K562 (cell line): Measurements from ENCODE around the gene ANKS1B.

ENCODE experiments used
- CREB1 ChIP-seq, 2 experiments: sonication (generic) in 1 of 2; formaldehyde crosslinking in 1 of 2; IDR thresholded peaks; 2 replicates each; pipeline versions ENCODE4 v1.6.1 to v1.8.0; 2012 to 2022; ENCODE audit warnings: inconsistent platforms in 1 of 2, mild to moderate bottlenecking in 1 of 2, missing genetic modification reagents in 1 of 2, moderate library complexity in 1 of 2
- EZH2 ChIP-seq: IDR thresholded peaks from 2 replicates; pipeline ENCODE4 v1.6.1; 2012; ENCODE audit warnings: low read depth, mild to moderate bottlenecking, inconsistent platforms, low read length, borderline replicate concordance
- ILF3 ChIP-seq: fragments of 450-650 bp; IDR thresholded peaks from 2 replicates; pipeline ENCODE4 v1.6.1; 2018; ENCODE audit warnings: antibody characterized with exemption, mild to moderate bottlenecking, moderate library complexity, borderline replicate concordance
- KDM1A ChIP-seq, 2 experiments: fragments of 450-650 bp; IDR thresholded peaks; 2 replicates each; pipeline ENCODE4 v1.6.1; 2016; ENCODE audit warnings: mild to moderate bottlenecking in 2 of 2
- ZNF785 ChIP-seq: fragments of 250-450 bp; sonication (Bioruptor Pico); IDR thresholded peaks from 2 replicates; pipeline ENCODE4 v1.4.0; 2020; ENCODE audit warnings: mild to moderate bottlenecking
- TF ChIP-seq, protein P1 (sequence below), 3 experiments: IDR thresholded peaks in 2 of 3; conservative IDR thresholded peaks in 1 of 3; 2 replicates each; pipeline ENCODE4 v1.5.1; 2011 to 2012; ENCODE audit warnings: low read length in 3 of 3, mild to moderate bottlenecking in 3 of 3, control low read depth in 2 of 3, improper control_type of control experiment in 1 of 3, inconsistent platforms in 1 of 3, low read depth in 1 of 3, mixed read lengths in 1 of 3, moderate library complexity in 1 of 3; ENCODE audit not compliant: insufficient read depth in 2 of 3

DNA sequence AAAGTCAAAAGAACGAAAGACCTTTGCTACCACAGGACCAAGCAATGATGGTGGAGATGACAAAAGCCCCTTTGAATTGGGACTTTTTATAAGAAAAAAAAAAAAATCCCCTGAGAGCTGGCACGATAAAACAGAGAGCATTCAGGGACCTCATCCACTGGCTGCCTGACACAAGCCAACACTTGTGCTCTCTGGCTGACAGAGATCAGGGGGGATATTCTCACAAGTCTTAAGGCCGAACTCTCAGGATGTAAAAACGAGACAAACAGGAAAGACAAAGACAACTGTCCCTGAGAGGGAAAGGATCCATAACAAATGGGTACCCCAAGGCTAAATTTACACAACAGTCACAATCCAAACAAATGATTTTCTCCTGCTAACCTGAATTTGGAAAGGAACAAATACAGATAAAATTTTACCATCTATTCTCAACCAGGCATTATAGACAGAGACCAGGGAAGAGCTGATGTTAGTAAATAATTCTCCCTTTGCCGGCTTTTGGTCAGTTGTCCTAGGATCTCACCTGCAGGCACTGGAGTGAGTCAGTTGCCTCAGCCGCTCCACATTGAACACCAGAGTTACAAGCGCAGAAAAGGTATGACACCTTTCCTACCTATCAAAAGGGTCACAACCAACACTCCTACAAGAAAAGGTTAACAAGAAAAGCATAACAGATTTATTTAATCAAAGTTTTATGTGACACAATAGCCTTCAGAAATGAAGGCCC is 375.1 kb downstream of the ANKS1B start:
- TF ChIP-seq CREB1 (IDR thresholded peaks at IDR 0.05), result no peak
- TF ChIP-seq CREB1 (CRISPR knock-in tag; IDR thresholded peaks at IDR 0.05), result no peak
- no peak for TF ChIP-seq KDM1A (IDR thresholded peaks at IDR 0.05)
- no peak for TF ChIP-seq ZNF785
- TF ChIP-seq, protein P1, sequence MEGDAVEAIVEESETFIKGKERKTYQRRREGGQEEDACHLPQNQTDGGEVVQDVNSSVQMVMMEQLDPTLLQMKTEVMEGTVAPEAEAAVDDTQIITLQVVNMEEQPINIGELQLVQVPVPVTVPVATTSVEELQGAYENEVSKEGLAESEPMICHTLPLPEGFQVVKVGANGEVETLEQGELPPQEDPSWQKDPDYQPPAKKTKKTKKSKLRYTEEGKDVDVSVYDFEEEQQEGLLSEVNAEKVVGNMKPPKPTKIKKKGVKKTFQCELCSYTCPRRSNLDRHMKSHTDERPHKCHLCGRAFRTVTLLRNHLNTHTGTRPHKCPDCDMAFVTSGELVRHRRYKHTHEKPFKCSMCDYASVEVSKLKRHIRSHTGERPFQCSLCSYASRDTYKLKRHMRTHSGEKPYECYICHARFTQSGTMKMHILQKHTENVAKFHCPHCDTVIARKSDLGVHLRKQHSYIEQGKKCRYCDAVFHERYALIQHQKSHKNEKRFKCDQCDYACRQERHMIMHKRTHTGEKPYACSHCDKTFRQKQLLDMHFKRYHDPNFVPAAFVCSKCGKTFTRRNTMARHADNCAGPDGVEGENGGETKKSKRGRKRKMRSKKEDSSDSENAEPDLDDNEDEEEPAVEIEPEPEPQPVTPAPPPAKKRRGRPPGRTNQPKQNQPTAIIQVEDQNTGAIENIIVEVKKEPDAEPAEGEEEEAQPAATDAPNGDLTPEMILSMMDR (IDR thresholded peaks at IDR 0.05 in 2 of 3, conservative IDR thresholded peaks at IDR 0.05 in 1 of 3; ENCODE audit: insufficient read depth in 2 of 3, low read depth in 1 of 3, low read length in 3 of 3), result no peak
- no peak for TF ChIP-seq ILF3
- no peak for TF ChIP-seq EZH2
